Lower leg skin (tissue), 4 donors: Measurements from ENCODE around the gene PRX. TPM values are rescaled to one million over a fixed set of nuclear protein-coding genes. Genes with fewer than 3 reads are reported as not detected.

Experiments used
- microRNA-seq, 2 donors: library from miRNA; unstranded; fragments of <30 nt; microRNA quantifications; one replicate each; pipeline ENCODE4, GENCODE V29; 2016; ENCODE audit warnings: borderline replicate concordance in 2 of 2, borderline number of aligned reads in 1 of 2
- total RNA-seq, 4 donors: library from RNA; depleted of rRNA; stranded (reverse); fragments of >200 nt; gene quantifications; one replicate each; pipeline ENCODE4 v1.1.0, GENCODE V29; 2016

Gene PRX
- total RNA-seq, 4 donors from 2014 or later, result 2.5 to 7.3 (median 5.6) TPM

Small RNAs within 50 kb of the gene (microRNA-seq; reads per million reads assigned to microRNA genes)
- 0 reads per million in 2 donors for gene MIR6796

Other genes with a start within 250 kb of the PRX start
- gene MAP3K10, start 222.0 kb downstream of the PRX start, total RNA-seq, result 10 to 100 TPM; 10.2 to 24.8 (median 11.6) TPM
- gene TTC9B, start 195.0 kb downstream of the PRX start, total RNA-seq, result not detected
- gene CCNP, start 186.7 kb downstream of the PRX start, total RNA-seq, result under 1 TPM in 1 of 4 donors, not detected in 3; 0.29 TPM
- 100 to 1,000 TPM in 1 of 4 donors, 10 to 100 TPM in 3; 71.1 to 129 (median 82.2) TPM for gene AKT2, start 128.0 kb downstream of the PRX start, total RNA-seq
- 10 to 100 TPM; 10.5 to 29.5 (median 13.1) TPM for gene C19orf47, start 65.0 kb downstream of the PRX start, total RNA-seq
- gene PLD3, start 64.7 kb downstream of the PRX start, total RNA-seq, result 100 to 1,000 TPM; 188 to 287 (median 256) TPM
- gene HIPK4, start 23.2 kb downstream of the PRX start, total RNA-seq, result under 1 TPM; 0.13 to 0.88 (median 0.51) TPM
- 10 to 100 TPM; 17.3 to 45.7 (median 26.6) TPM for gene SERTAD1, start 12.6 kb upstream of the PRX start, total RNA-seq
- 10 to 100 TPM; 20.5 to 26.5 (median 25.0) TPM for gene SERTAD3, start 31.0 kb upstream of the PRX start, total RNA-seq
- 100 to 1,000 TPM; 139 to 161 (median 154) TPM for gene BLVRB, start 52.4 kb upstream of the PRX start, total RNA-seq
- gene SPTBN4, start 53.6 kb upstream of the PRX start, total RNA-seq, result 1 to 10 TPM in 3 of 4 donors, under 1 TPM in 1; 0.25 to 2.2 (median 1.6) TPM
- gene SHKBP1, start 163.5 kb upstream of the PRX start, total RNA-seq, result 10 to 100 TPM; 39.6 to 53.4 (median 43.0) TPM
- 100 to 1,000 TPM; 113 to 181 (median 144) TPM for gene LTBP4, start 188.0 kb upstream of the PRX start, total RNA-seq